Dendritic cell treated with granulocyte-macrophage colony-stimulating factor and Interleukin-4, amounts not matched to agents 40 ng/mL and 50 ng/mL, for 4 days (primary cell): ENCODE data around the gene STUB1.
"Not testable (repeated sequence)": the region's sequence is repeated elsewhere in the genome, so short reads cannot be mapped to it uniquely, and the experiment has no call there.

Experiments
- H3K27ac Mint-ChIP-seq: one replicate; pipeline ENCODE4 v1.8.0; 2022; ENCODE audit warnings: mild to moderate bottlenecking, mixed read lengths
- H3K27me3 Mint-ChIP-seq: one replicate; pipeline ENCODE4 v1.8.0; 2022; ENCODE audit warnings: mild to moderate bottlenecking, mixed read lengths
- H3K36me3 Mint-ChIP-seq: one replicate; pipeline ENCODE4 v1.8.0; 2022; ENCODE audit warnings: low read depth, mixed read lengths
- H3K4me1 Mint-ChIP-seq: one replicate; pipeline ENCODE4 v1.8.0; 2022; ENCODE audit warnings: low read depth, mixed read lengths
- H3K4me3 Mint-ChIP-seq: one replicate; pipeline ENCODE4 v1.8.0; 2022; ENCODE audit warnings: mild to moderate bottlenecking, moderate library complexity, mixed read lengths
- H3K9me3 Mint-ChIP-seq: one replicate; pipeline ENCODE4 v1.8.0; 2022; ENCODE audit warnings: mixed read lengths
- intact Hi-C: fragments of 100-400 bp; cut with micrococcal nuclease; formaldehyde crosslinking; loops from one replicate; pipeline ENCODE4 v1.15.0; 2022

Gene STUB1

DNA sequence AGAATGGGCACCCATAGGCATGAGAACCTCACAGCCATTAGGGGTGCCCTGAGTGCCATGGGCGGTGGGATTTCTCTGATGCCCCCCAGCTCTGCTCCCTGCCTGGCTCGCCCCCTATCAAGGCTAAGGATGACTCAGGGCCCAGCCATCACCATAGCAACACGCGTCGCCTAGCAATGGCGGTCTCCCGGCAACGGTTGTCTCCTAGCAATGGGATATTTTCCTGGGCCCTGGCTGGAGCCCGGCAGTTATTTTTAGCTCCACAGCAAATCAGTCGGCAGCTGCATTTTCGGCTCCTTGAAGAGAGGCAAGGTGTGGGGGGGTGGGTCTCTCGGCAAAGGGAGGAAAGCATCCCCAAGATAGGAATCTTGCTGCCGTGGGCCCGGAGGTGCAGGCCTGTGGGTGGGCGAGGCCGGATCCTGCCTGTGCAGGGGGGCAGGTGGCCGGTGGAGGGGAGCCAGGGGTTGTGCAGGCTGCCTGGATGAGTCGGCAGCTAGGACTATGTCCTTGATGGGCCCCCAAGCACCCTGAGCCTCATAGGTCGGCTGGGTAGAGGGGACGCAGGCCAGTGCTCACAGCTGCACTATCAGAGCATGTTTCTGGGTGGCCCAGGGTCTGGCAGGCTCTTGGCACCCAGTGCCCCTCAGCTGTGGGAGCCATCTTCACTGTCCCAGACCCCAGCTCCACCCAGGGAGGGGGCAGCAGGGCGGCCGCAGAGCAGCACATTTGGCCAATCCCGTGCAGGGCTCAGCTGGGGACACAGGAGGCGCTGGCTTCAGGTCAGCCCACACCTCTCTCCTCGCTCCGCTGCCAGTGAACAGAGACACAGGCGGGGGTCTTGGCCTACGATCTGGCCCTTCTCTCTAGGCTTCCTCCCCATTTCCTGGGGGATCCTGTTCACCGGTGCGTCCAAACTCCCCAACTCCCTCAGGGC, 29.6 kb downstream of the STUB1 start:
- Mint-ChIP-seq H3K4me3 (no peak overlapping the region), H3K4me1 (peaks cover 14% of the 10 kb centered on the region), H3K36me3 (no peaks in the 10 kb centered on the region), H3K9me3 (no peaks in the 10 kb centered on the region), H3K27ac (no peak overlapping the region), H3K27me3 (peaks cover 82% of the 10 kb centered on the region)
- intact Hi-C loops = loop anchor here (10.0 kb wide), 1 partner anchor 475 kb away; no protein-coding TSS in a partner anchor

DNA sequence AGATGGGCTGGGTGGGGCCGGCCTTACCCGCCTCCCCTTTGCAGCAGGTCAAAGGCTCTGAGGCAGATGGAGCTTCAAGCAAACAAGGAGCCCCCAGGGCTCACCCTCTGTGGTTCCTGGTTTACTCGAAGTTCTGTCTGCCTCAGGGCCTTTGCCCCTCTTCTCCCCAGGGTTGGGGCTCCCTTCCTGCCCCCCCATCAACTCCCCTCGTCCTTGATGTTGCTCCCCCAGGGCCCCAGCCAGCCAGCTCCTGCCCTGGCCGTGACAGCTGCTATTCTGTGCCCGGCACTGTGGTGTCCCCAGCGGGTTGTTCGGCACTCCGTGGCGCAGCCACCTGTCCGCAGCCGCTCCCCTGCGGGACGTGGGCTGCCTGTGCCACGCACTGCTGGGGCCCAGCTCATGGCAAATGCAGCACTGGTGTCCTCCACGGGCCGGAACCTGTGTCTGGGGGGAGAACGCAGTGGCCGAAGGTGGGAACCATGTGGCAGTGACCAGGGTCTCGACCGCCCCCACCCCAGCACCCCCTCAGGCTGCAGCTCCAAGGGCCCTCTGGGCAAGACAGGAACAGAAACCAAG, 30.4 kb downstream of the STUB1 start:
- H3K4me3 Mint-ChIP-seq = no peak overlapping the region

DNA sequence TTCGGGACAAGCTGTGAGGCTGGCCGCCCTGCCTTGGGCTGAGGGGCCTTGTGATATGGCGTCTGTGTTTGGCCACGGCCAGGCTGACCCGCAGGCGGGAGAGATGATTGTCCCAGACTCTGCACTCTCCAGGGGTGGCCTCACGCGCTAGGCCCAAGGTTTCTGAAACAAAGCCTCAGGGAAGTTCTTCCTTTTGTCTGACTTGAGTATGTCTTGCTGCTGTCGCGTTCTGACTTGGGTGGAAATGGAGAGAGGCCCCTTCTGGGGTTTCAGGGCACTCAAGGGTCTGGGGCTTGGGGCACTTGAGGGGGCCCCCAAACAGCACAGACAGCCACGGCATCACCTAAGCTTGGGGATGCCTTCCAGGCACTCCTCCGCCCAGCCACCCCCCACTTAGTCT, 30.9 kb downstream of the STUB1 start:
- H3K9me3 Mint-ChIP-seq = no peaks in the 10 kb centered on the region
- intact Hi-C loops = loop anchor here (1.0 kb wide), 2 partner anchors 29 to 74 kb away; partner anchors contain the start of gene CIAO3
- no peak overlapping the region for H3K27ac Mint-ChIP-seq
- H3K36me3 Mint-ChIP-seq = no peaks in the 10 kb centered on the region
- H3K4me3 Mint-ChIP-seq = no peak overlapping the region
- H3K27me3 Mint-ChIP-seq = peaks cover 82% of the 10 kb centered on the region
- peaks cover 19% of the 10 kb centered on the region for H3K4me1 Mint-ChIP-seq

More for the DNA sequence above, 30.4 kb downstream of the STUB1 start:
- intact Hi-C loops = loop anchor here (1.0 kb wide), 2 partner anchors 30 to 75 kb away; partner anchors contain the start of gene CIAO3
- H3K27ac Mint-ChIP-seq = no peak overlapping the region
- H3K9me3 Mint-ChIP-seq = no peaks in the 10 kb centered on the region
- H3K36me3 Mint-ChIP-seq = no peaks in the 10 kb centered on the region
- peaks cover 14% of the 10 kb centered on the region for H3K4me1 Mint-ChIP-seq
- peaks cover 80% of the 10 kb centered on the region for H3K27me3 Mint-ChIP-seq

DNA sequence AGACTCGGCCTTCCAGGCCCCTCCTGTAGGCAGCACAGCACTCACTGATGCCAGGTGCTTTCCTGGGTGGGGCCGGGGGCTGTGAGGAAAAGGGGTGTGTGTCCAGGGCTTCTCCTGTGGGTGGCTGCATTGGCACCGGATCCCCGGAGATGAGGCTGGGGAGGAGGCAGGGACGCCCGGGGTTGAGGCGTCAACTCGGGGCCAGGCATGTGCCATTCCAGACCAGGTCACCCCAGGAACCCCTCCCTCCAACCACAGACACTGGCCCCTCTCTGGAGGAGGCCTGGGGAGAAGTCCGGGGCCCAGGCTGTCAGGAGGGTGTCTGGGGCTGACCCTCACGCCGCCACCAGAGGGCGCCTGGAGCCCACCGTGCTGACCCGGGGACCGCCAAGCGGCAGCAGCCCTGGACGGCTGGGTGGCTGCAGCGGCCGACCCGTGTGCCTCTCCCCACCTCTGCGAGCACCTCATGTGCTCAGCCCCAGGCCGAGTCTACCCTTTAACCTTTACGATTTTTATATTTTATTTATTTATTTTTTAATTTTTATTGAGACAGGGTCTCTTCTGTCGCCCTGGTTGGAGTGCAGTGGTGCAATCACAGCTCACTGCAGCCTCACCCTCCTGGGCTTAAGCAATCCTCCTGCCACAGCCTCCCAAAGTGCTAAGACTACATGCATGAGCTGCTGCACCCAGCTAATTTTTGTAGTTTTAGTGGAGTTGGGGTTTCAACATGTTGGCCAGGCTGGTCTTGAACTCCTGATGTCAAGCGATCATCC, 31.5 kb downstream of the STUB1 start:
- peaks cover 25% of the 10 kb centered on the region for H3K4me1 Mint-ChIP-seq
- no peaks in the 10 kb centered on the region for H3K36me3 Mint-ChIP-seq
- H3K27me3 Mint-ChIP-seq = peaks cover 82% of the 10 kb centered on the region
- no peak overlapping the region for H3K4me3 Mint-ChIP-seq
- no peak overlapping the region for H3K27ac Mint-ChIP-seq
- intact Hi-C loops = loop anchor here (1.0 kb wide), 2 partner anchors 29 to 74 kb away; partner anchors contain the start of gene CIAO3
- H3K9me3 Mint-ChIP-seq = no peaks in the 10 kb centered on the region

DNA sequence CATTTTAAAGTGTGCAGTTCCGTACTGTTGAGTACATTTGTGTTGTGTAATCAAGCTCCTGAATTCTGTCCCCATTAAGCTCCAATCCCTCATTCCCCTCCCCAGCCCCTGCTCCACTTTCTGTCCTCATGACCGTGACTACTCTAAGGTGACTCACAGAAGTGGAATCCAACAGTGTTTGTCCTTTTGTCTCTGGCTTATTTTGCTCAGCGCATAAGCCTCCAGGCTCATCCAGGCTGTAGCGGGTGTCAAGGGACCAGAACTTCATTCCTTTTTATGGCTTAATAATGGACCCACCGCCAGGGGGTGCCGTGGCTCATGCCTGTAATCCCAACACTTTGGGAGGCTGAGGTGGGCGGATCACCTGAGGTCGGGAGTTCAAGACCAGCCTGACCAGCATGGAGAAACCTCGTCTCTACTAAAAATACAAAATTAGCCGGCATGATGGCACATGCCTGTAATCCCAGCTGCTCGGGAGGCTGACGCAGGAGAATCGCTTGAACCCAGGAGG, 32.6 kb downstream of the STUB1 start:
- Mint-ChIP-seq H3K27me3 (peaks cover 83% of the 10 kb centered on the region), H3K4me1 (peaks cover 25% of the 10 kb centered on the region)
- H3K36me3 Mint-ChIP-seq, H3K9me3 Mint-ChIP-seq, H3K4me3 Mint-ChIP-seq, H3K27ac Mint-ChIP-seq, intact Hi-C loops: not testable (repeated sequence)

DNA sequence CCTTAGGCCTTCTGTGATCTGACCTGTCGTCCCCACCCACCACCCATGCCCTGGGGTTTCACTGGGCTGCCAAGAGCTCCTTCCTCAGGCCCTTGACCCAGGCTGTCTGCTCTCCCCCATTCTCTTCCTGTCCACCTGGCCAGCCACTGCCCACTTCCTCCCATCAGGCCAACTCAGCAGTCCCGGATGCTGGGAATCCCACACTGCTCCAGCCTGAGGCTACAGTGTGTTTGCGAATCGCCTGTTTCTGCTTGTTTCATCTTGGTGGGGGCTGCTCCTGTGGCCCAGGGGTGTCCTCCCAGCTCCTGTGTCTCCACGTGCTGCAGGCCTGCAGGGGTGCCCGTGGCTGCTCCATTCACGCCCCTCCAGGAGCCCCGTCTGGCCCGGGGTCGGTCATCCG, 33.9 kb downstream of the STUB1 start:
- no peak overlapping the region for H3K4me3 Mint-ChIP-seq
- peaks cover 83% of the 10 kb centered on the region for H3K27me3 Mint-ChIP-seq
- H3K36me3 Mint-ChIP-seq = no peaks in the 10 kb centered on the region
- H3K27ac Mint-ChIP-seq = no peak overlapping the region
- H3K4me1 Mint-ChIP-seq = peaks cover 28% of the 10 kb centered on the region
- no peaks in the 10 kb centered on the region for H3K9me3 Mint-ChIP-seq
- intact Hi-C loops = no loop called here

DNA sequence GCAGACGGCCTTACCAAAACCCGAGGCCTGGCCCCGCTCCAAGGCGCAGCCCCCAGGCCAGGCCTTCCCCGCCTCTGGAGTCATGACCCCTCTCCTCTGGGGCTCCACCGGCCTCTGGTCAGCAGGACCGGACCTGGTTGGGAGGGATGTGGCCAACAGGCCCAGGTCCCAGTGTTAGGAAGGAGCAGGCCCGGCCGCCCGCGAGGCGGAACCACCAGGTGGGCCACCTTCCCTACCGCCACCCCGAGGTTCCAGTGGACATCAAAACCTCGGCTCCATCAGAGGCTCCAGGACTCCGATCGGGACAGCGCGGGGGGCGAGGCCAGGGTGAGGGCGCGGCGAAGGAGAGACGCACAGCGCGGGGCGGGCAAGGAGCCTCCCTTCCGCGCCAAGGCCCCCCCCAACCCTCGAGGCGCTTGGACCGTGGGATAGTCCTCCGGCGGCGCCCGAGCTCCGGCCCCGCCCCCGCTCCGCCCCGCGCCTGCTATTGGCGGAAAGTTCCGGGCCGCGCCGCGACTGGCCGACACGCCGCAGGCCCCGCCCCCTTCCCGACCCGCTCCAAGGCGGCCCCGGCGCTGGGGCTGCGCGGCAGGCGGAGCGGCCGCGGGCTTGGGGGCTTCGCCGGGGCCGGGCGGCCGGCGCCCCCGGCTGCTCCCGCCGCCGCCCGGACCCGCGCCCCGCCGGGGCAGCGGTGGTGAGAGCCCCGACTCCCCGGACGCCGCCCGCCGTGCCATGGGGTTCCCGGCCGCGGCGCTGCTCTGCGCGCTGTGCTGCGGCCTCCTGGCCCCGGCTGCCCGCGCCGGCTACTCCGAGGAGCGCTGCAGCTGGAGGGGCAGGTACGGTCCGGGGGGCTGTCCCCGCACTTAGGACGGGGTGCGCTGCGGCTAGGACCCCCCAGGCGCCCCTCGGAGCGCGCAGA, 34.6 kb downstream of the STUB1 start, which contains the start of gene METRN:
Gene METRN, plus strand, starts transcription at position 561 of the 919 bp plus-strand sequence. Its CDS starts 172 bp downstream, at position 733.
- peak within 1 kb of the TSS; percentile 65 for H3K4me3 Mint-ChIP-seq
- H3K9me3 Mint-ChIP-seq = no peaks in the 10 kb centered on the region
- intact Hi-C loops = no loop called here
- H3K27ac Mint-ChIP-seq = no peak within 1 kb of the TSS
- H3K36me3 Mint-ChIP-seq = no peaks in the 10 kb centered on the region
- peaks cover 82% of the 10 kb centered on the region for H3K27me3 Mint-ChIP-seq
- peaks cover 34% of the 10 kb centered on the region for H3K4me1 Mint-ChIP-seq

DNA sequence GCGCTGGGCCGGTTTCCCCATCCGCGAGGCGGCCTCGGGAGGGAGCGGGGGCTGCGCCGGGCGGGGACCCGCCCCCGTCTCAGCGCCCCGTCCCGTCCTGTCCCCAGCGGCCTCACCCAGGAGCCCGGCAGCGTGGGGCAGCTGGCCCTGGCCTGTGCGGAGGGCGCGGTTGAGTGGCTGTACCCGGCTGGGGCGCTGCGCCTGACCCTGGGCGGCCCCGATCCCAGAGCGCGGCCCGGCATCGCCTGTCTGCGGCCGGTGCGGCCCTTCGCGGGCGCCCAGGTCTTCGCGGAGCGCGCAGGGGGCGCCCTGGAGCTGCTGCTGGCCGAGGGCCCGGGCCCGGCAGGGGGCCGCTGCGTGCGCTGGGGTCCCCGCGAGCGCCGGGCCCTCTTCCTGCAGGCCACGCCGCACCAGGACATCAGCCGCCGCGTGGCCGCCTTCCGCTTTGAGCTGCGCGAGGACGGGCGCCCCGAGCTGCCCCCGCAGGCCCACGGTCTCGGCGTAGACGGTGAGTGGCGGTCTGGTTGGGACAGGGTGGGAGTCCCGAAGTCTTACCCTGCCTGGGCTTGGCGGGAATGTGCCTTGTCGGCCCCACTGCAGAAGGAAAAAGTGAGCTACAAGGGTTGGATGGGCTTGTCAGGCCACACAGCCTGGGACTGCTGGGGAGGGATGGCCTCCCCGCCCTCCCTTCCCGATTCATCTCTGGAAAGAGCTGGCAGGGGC, 35.4 kb downstream of the STUB1 start:
- H3K27me3 Mint-ChIP-seq = peaks cover 75% of the 10 kb centered on the region
- intact Hi-C loops = no loop called here

DNA sequence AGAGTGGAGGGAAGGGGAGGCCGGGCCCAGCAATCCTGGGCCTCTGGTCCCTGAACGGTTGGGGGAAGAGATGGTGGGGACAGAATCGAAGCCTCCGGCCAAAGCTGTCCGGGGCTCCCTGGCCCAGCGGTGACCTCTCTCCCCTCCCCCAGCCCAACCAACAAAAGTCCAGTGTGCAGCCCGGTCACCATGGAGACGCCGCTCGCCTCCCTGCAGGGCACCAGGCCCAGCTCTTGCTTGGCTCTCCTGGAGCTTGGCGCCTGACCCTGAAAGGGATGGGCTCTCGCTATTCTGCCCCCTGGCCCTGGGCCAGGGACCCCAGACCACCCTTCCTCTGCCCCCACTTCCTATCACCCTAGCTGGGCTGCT, 36.0 kb downstream of the STUB1 start:
- peaks cover 70% of the 10 kb centered on the region for H3K27me3 Mint-ChIP-seq
- H3K4me3 Mint-ChIP-seq = peak overlapping the region; percentile 65
- peaks cover 43% of the 10 kb centered on the region for H3K4me1 Mint-ChIP-seq
- intact Hi-C loops = no loop called here
- no peaks in the 10 kb centered on the region for H3K9me3 Mint-ChIP-seq
- H3K36me3 Mint-ChIP-seq = no peaks in the 10 kb centered on the region
- no peak overlapping the region for H3K27ac Mint-ChIP-seq

More for the DNA sequence above, 35.4 kb downstream of the STUB1 start:
- H3K4me3 Mint-ChIP-seq = peak overlapping the region; percentile 65
- peaks cover 43% of the 10 kb centered on the region for H3K4me1 Mint-ChIP-seq
- no peak overlapping the region for H3K27ac Mint-ChIP-seq
- H3K36me3 Mint-ChIP-seq = no peaks in the 10 kb centered on the region
- no peaks in the 10 kb centered on the region for H3K9me3 Mint-ChIP-seq

DNA sequence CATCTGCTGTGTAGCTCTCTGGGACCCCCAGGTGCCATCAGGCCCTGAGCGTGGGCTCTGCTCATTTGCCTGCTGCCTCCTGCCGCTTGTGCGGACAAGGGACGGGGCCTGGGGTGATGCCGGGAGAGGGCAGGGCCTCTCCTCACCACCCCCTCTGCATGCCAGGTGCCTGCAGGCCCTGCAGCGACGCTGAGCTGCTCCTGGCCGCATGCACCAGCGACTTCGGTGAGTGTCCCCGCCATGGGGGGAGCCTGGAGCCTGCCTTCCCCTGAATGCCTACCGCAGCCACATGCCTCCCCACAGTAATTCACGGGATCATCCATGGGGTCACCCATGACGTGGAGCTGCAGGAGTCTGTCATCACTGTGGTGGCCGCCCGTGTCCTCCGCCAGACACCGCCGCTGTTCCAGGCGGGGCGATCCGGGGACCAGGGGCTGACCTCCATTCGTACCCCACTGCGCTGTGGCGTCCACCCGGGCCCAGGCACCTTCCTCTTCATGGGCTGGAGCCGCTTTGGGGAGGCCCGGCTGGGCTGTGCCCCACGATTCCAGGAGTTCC, 36.6 kb downstream of the STUB1 start:
- no peak overlapping the region for H3K27ac Mint-ChIP-seq
- H3K4me3 Mint-ChIP-seq = no peak overlapping the region
- H3K4me1 Mint-ChIP-seq = peaks cover 45% of the 10 kb centered on the region
- H3K9me3 Mint-ChIP-seq = no peaks in the 10 kb centered on the region
- intact Hi-C loops = no loop called here
- no peaks in the 10 kb centered on the region for H3K36me3 Mint-ChIP-seq
- peaks cover 64% of the 10 kb centered on the region for H3K27me3 Mint-ChIP-seq

DNA sequence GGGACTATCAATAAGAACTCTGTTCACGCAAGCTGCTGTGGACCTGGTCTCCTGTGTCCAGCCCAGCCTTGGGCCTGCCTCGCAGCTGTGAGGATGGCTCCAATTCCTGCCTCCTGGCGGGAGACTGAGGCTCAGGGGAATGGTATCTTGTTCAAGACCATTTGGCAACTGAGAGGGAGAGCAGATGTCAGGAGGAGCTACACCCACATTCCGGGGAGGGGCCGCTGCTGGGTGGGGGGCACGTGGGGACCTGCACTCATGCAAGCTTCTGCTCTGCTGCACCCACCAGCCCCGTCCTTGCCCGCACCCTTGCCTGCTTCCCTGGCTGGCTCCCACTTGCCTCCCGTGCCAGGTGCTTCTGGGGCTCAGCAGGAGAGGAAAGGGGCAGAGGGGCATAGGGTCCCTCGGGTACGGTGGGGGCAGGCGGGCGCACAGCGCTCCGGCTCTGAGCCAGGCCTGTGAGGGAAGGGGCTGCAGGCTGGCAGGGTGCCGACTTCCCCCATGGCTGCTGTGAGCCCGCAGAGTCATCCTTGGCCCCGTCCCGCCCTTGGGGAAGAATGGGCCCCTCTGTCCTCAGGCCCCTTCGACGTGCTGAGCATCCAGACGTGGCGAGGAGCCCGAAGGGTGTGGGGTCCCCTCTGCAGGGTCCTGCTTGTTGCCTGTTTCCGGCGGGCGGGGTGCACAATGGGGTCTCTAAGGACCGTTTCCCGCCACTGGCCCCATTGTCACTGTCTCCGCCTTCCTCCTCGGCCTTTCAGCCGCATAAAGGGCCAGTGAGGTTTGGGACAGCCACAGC, 37.4 kb downstream of the STUB1 start:
- Mint-ChIP-seq H3K9me3 (no peaks in the 10 kb centered on the region), H3K4me1 (peaks cover 51% of the 10 kb centered on the region), H3K4me3 (no peak overlapping the region), H3K36me3 (peaks cover 3% of the 10 kb centered on the region), H3K27me3 (peaks cover 60% of the 10 kb centered on the region), H3K27ac (no peak overlapping the region)
- intact Hi-C loops = no loop called here
